ENCODE results near the gene B4GALT5.

B4GALT5 gene

GRCh38 chr20:49644980-49645565 is 68.6 kb downstream of the B4GALT5 start:
- Mint-ChIP-seq H3K27me3 (no peaks in the 10 kb centered on the region), H3K4me3 (no peak overlapping the region), H3K36me3 (ENCODE audit: insufficient read depth) (peaks cover 75% of the 10 kb centered on the region), H3K27ac (peak overlapping the region in 1 of 2 donors; percentile 57), H3K9me3 (no peaks in the 10 kb centered on the region), H3K4me1 (ENCODE audit: low read depth in 2 of 2) (peaks cover 9 to 17% of the 10 kb centered on the region in 2 donors)
- DNase-seq: no peak
- ATAC-seq (replicated peaks): no peak

GRCh38 chr20:49642816-49643215 is 70.9 kb downstream of the B4GALT5 start:
- no peak overlapping the region for H3K4me3 Mint-ChIP-seq
- peak overlapping the region; percentile 46 to 67 for H3K27ac Mint-ChIP-seq
- H3K36me3 Mint-ChIP-seq (ENCODE audit: insufficient read depth): peaks cover 79% of the 10 kb centered on the region
- H3K27me3 Mint-ChIP-seq: no peaks in the 10 kb centered on the region
- peaks cover 9 to 17% of the 10 kb centered on the region in 2 donors for H3K4me1 Mint-ChIP-seq (ENCODE audit: low read depth in 2 of 2)
- no peak for ATAC-seq (replicated peaks)
- no peaks in the 10 kb centered on the region for H3K9me3 Mint-ChIP-seq
- DNase-seq: no peak

- Mint-ChIP-seq H3K27me3 (no peaks in the 10 kb centered on the region), H3K9me3 (no peaks in the 10 kb centered on the region), H3K4me1 (ENCODE audit: low read depth in 2 of 2) (peaks cover 7 to 17% of the 10 kb centered on the region in 2 donors), H3K36me3 (ENCODE audit: insufficient read depth) (peaks cover 81% of the 10 kb centered on the region), H3K27ac (peak overlapping the region; percentile 58 to 67), H3K4me3 (no peak overlapping the region)
- DNase-seq (no peak), ATAC-seq (replicated peaks) (peak; percentile 78)
Measured at GRCh38 chr20:49641683-49642656, 71.7 kb downstream of the B4GALT5 start.

- Mint-ChIP-seq H3K27ac (peak overlapping the region; percentile 1 to 39), H3K4me3 (no peak overlapping the region), H3K9me3 (no peaks in the 10 kb centered on the region), H3K27me3 (no peaks in the 10 kb centered on the region), H3K4me1 (ENCODE audit: low read depth in 2 of 2) (peaks cover 7 to 8% of the 10 kb centered on the region in 2 donors), H3K36me3 (ENCODE audit: insufficient read depth) (peaks cover 64% of the 10 kb centered on the region)
- DNase-seq: no peak
- ATAC-seq (replicated peaks): no peak
Measured at GRCh38 chr20:49637046-49637637, 76.5 kb downstream of the B4GALT5 start.

- Mint-ChIP-seq H3K27ac (peak overlapping the region; percentile 35 to 39), H3K36me3 (ENCODE audit: insufficient read depth) (peaks cover 59% of the 10 kb centered on the region), H3K27me3 (no peaks in the 10 kb centered on the region)
Measured at GRCh38 chr20:49636447-49636846, 77.2 kb downstream of the B4GALT5 start.

GRCh38 chr20:49635866-49636265 is 77.8 kb downstream of the B4GALT5 start:
- H3K27me3 Mint-ChIP-seq: no peaks in the 10 kb centered on the region
- peaks cover 8 to 10% of the 10 kb centered on the region in 2 donors for H3K4me1 Mint-ChIP-seq (ENCODE audit: low read depth in 2 of 2)
- peak overlapping the region; percentile 35 to 85 for H3K27ac Mint-ChIP-seq
- DNase-seq: no peak
- H3K9me3 Mint-ChIP-seq: no peaks in the 10 kb centered on the region
- ATAC-seq (replicated peaks): peak; percentile 35
- peaks cover 55% of the 10 kb centered on the region for H3K36me3 Mint-ChIP-seq (ENCODE audit: insufficient read depth)
- H3K4me3 Mint-ChIP-seq: no peak overlapping the region

More at GRCh38 chr20:49636447-49636846, 77.2 kb downstream of the B4GALT5 start:
- peaks cover 6 to 8% of the 10 kb centered on the region in 2 donors for H3K4me1 Mint-ChIP-seq (ENCODE audit: low read depth in 2 of 2)
- no peaks in the 10 kb centered on the region for H3K9me3 Mint-ChIP-seq
- ATAC-seq (replicated peaks) (no peak), DNase-seq (no peak)
- H3K4me3 Mint-ChIP-seq: no peak overlapping the region

GRCh38 chr20:49635166-49635565 is 78.5 kb downstream of the B4GALT5 start:
- H3K27ac Mint-ChIP-seq: no peak overlapping the region
- no peaks in the 10 kb centered on the region for H3K9me3 Mint-ChIP-seq
- DNase-seq (no peak), ATAC-seq (replicated peaks) (no peak)
- H3K4me1 Mint-ChIP-seq (ENCODE audit: low read depth in 2 of 2): peaks cover 8 to 10% of the 10 kb centered on the region in 2 donors
- no peaks in the 10 kb centered on the region for H3K27me3 Mint-ChIP-seq
- H3K4me3 Mint-ChIP-seq: no peak overlapping the region
- H3K36me3 Mint-ChIP-seq (ENCODE audit: insufficient read depth): peaks cover 48% of the 10 kb centered on the region

- ATAC-seq (replicated peaks): no peak
- H3K36me3 Mint-ChIP-seq (ENCODE audit: insufficient read depth): peaks cover 40% of the 10 kb centered on the region
- H3K9me3 Mint-ChIP-seq: no peaks in the 10 kb centered on the region
- H3K27ac Mint-ChIP-seq: peak overlapping the region in 1 of 2 donors; percentile 13
- H3K4me3 Mint-ChIP-seq: no peak overlapping the region
- peaks cover 8 to 10% of the 10 kb centered on the region in 2 donors for H3K4me1 Mint-ChIP-seq (ENCODE audit: low read depth in 2 of 2)
- H3K27me3 Mint-ChIP-seq: no peaks in the 10 kb centered on the region
- no peak for DNase-seq
Measured at GRCh38 chr20:49634116-49634515, 79.6 kb downstream of the B4GALT5 start.

- Mint-ChIP-seq H3K27ac (peak overlapping the region in 1 of 2 donors; percentile 13), H3K27me3 (no peaks in the 10 kb centered on the region), H3K4me1 (ENCODE audit: low read depth in 2 of 2) (peaks cover 8 to 10% of the 10 kb centered on the region in 2 donors), H3K4me3 (no peak overlapping the region), H3K36me3 (ENCODE audit: insufficient read depth) (peaks cover 40% of the 10 kb centered on the region), H3K9me3 (no peaks in the 10 kb centered on the region)
- DNase-seq (no peak), ATAC-seq (replicated peaks) (no peak)
Measured at GRCh38 chr20:49633643-49634042, 80.0 kb downstream of the B4GALT5 start.

- no peaks in the 10 kb centered on the region for H3K27me3 Mint-ChIP-seq
- no peaks in the 10 kb centered on the region for H3K9me3 Mint-ChIP-seq
- H3K36me3 Mint-ChIP-seq (ENCODE audit: insufficient read depth): peaks cover 39% of the 10 kb centered on the region
- H3K27ac Mint-ChIP-seq: no peak overlapping the region
- DNase-seq (no peak), ATAC-seq (replicated peaks) (no peak)
- peaks cover 8 to 10% of the 10 kb centered on the region in 2 donors for H3K4me1 Mint-ChIP-seq (ENCODE audit: low read depth in 2 of 2)
- no peak overlapping the region for H3K4me3 Mint-ChIP-seq
Measured at GRCh38 chr20:49633023-49633422, 80.7 kb downstream of the B4GALT5 start.

- Mint-ChIP-seq H3K4me3 (no peak overlapping the region), H3K27ac (peak overlapping the region; percentile 11 to 74), H3K9me3 (no peaks in the 10 kb centered on the region), H3K36me3 (ENCODE audit: insufficient read depth) (peaks cover 28% of the 10 kb centered on the region), H3K27me3 (no peaks in the 10 kb centered on the region), H3K4me1 (ENCODE audit: low read depth in 2 of 2) (peaks cover 8 to 10% of the 10 kb centered on the region in 2 donors)
- ATAC-seq (replicated peaks): no peak
- DNase-seq: no peak
Measured at GRCh38 chr20:49631856-49632418, 81.7 kb downstream of the B4GALT5 start.

GRCh38 chr20:49631061-49631716 is 82.5 kb downstream of the B4GALT5 start:
- no peak for ATAC-seq (replicated peaks)
- Mint-ChIP-seq H3K9me3 (no peaks in the 10 kb centered on the region), H3K36me3 (ENCODE audit: insufficient read depth) (peaks cover 22% of the 10 kb centered on the region), H3K27me3 (no peaks in the 10 kb centered on the region), H3K4me1 (ENCODE audit: low read depth in 2 of 2) (peaks cover 7 to 10% of the 10 kb centered on the region in 2 donors), H3K27ac (peak overlapping the region; percentile 11 to 74), H3K4me3 (no peak overlapping the region)
- no peak for DNase-seq

Measured in effector memory CD8-positive, alpha-beta T cell (primary cell).